Measurements from ENCODE around the gene RCOR3.
A peak's percentile ranks its signal among the peaks of the same experiment; 100 is the strongest.
"Not testable (repeated sequence)": the region's sequence is repeated elsewhere in the genome, so short reads cannot be mapped to it uniquely, and the experiment has no call there.

Gene RCOR3

GRCh38 chr1:211258756-211259637, at the start of gene RCOR3:
RCOR3 (plus strand) TSS chr1:211259366; CDS start chr1:211259561, 195 bp downstream.
- peak; percentile 91 for DNase-seq

DNA sequence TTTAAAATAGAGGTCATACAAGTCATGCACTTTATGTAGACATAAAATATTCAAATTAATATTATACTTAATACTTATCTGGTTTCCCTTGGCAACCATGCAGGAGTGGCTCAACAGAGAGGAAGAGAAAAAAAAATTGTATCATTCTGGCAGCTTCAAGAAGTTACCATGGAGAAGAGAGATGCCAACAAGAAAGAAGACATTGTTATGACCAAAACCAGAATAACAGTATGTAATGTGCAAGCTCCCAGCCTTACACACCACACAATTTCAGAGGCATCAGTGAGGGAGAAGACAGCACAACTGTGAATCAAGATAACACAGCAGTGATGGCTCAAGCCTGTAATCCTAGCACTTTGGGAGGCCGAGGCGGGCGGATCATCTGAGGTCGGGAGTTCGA, 49.1 kb upstream of the RCOR3 start:
- DNase-seq: no peak

GRCh38 chr1:211210965-211211364, 48.2 kb upstream of the RCOR3 start:
- no peak for DNase-seq

DNA sequence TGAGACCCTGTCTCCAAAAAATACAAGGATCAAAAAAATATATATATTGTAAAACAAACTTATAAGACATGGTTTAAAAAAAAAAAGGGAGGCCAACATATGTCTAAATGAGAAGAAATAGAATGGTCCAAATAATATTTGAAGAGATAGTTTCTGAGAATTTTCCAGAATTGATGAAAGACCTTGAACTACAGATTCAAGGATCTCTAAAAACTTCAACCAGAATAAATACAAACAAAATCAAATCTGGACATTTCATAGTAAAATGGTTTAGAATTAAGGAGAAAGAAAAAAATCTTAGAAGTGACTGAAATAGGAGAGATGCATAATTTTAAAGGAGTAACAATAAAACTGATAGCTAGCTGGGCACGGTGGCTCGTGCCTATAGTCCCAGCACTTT, 45.5 kb upstream of the RCOR3 start:
- DNase-seq: no peak

DNA sequence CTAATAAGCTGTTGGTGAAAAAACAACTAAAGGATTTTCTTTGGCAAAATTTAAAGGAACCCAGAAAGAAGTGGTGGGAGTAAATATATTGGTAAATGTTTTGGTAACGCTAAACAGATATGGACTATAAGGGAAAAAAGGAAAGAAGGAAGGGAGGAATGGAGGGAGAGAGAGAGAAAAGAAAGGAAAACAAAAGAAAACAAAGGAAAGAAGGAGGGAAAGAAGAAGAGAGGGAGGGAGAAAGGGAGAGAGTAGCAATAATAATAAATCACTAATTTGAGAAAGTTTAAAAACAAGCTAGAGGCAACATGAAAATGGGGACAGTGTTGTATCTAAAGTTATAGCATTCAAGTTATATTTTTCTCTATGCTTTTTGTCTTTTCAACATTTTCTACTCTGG, 43.6 kb upstream of the RCOR3 start:
- DNase-seq: no peak

DNA sequence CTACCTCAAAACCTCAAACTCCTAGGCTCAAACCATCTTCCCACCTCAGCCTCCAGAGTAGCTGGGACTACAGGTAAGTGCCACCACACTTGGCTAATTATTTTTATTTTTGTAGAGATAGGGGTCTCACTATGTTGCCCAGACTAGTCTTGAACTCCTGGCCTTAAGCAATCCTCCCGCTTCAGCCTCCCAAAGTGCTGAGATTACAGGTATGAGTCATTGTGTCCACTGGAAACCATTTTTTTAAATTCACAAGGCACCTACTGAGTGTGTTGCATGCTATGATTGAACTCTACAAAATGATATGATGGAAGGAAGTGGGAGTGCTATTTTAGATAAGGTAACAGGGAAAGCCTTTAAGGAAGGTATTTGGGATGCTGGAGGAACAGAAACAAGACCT, 41.8 kb upstream of the RCOR3 start:
- DNase-seq: no peak

DNA sequence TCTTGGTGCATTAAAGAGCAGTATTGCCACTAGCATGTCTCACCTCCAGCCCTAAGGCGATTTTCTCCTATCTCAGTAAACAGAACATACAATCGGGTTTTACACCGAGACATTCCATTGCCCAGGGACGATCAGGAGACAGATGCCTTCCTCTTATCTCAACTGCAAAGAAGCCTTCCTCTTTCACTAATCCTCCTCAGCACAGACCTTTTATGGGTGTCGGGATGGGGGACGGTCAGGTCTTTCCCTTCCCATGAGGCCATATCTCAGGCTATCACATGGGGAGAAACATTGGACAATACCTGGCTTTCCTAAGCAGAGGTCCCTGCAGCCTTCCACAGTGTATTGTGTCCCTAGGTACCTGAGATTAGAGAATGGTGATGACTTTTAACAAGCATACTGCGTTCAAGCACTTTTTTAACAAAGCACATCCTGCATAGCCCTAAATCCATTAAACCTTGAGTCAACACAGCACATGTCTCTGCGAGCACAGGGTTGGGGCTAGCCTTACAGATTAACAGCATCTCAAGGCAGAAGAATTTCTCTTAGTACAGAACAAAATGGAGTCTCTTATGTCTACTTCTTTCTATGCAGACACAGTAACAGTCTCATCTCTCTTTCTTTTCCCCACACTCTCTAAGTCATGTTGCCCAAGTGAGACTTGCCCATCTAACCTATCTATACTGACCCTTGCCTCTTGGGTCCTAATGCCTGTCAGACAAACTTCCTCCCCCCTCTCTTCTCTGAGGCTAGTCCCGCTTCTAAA, 36.5 kb upstream of the RCOR3 start:
- DNase-seq: not testable (repeated sequence)

GRCh38 chr1:211228573-211229364, 30.4 kb upstream of the RCOR3 start:
- DNase-seq: not testable (repeated sequence)

DNA sequence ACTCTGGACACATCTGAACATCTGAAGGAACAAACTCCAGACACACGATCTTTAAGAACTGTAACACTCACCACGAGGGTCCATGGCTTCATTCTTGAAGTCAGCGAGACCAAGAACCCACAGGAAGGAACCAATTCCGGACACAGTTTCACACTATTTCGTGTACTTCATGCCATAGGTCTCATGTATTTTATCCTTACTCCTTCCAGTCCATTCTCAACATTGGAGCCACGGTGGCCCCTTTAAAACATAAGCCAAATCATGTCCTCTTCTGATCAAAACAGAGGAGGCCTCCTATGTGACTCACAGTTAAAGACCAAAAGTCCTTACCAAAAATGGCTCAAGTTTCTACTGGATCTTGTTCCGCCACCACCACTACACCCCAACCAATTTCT, 29.8 kb upstream of the RCOR3 start:
- DNase-seq: no peak

DNA sequence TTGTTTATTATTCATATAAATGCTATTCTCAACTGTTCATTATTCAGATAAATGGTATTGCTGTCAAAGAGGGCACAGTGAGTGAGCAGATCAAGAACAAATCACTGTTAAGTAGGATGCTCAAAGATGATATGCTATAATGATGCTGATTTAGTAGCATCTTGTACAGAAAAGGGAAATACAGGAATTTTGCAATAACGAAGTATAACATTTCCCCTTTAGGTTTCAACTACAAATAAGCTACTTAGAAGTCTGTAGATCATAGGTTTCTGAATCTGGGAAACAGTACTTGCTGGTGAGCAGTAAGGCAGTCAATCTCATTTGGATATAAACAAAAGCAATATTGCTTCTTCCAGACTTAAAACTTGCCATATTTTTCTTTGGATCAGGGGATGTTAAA, 27.3 kb upstream of the RCOR3 start:
- DNase-seq: no peak

DNA sequence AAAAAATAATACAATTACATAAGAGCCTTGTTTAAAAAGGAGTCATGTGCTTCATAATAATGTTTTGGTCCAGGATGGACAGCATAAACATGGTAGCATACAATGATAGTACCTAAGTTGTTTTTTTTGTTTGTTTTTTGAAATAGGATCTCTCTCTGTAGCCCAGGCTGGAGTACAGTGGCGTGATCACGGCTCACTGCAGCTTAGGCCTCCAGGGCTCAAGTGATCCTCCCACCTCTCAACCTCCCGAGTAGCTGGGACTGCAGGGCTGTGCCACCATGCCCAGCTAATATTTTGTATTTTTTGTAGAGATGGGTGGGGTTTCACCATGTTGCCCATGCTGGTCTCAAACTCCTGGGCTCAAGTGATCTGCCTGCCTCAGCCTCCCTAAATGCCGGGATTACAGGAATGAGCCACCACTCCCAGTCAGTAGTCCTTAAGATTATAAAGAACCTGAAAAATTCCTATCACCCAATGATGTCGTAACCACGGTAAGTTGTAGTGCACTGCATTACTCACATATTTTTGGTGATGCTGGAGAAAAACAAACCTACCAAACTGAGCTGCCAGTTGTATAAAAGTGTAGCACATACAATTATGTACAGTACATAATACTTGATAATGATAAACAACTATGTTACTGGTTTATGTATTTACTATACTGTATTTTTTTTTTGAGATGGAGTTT, 22.4 kb upstream of the RCOR3 start:
- DNase-seq: no peak

GRCh38 chr1:211237579-211237978, 21.6 kb upstream of the RCOR3 start:
- DNase-seq: no peak

GRCh38 chr1:211240567-211240966, 18.6 kb upstream of the RCOR3 start:
- not testable (repeated sequence) for DNase-seq

DNA sequence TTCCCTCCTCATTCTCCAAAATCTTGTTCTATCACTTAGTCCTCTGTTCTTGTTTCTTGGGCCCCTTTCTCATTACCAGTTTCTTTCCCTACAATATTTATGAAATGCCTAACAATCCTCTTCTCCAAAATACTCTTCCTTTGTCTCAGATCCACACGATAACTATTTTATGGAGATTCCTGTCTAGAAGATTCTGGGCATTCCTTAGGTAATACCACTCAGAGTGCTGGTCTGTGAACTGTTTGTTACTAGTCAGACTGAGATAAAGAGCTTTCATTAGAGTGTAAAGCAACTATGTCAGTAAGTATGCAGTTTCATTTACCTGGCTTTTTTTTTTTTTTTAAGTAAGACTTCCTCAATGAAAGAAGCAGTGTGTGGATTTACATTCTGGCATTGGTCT, 18.1 kb upstream of the RCOR3 start:
- DNase-seq: no peak

DNA sequence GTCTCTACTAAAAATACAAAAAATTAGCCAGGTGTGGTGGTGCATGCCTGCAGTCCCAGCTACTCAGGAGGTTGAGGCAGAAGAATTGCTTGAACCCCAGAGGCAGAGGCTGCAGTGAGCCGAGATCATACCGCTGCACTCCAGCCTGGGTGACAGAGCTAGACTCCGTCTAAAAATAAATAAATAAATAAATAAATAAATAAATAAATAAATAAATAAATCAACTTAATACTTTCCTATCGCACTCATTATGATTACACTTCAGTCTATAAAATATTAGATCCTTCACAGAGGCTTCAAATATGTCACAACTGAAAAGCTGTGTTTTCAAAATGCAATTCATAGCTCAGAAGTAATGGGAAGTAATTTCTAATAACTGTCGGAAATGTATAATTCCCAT, 15.5 kb upstream of the RCOR3 start:
- not testable (repeated sequence) for DNase-seq

GRCh38 chr1:211246583-211246982, 12.6 kb upstream of the RCOR3 start:
- DNase-seq: not testable (repeated sequence)

DNA sequence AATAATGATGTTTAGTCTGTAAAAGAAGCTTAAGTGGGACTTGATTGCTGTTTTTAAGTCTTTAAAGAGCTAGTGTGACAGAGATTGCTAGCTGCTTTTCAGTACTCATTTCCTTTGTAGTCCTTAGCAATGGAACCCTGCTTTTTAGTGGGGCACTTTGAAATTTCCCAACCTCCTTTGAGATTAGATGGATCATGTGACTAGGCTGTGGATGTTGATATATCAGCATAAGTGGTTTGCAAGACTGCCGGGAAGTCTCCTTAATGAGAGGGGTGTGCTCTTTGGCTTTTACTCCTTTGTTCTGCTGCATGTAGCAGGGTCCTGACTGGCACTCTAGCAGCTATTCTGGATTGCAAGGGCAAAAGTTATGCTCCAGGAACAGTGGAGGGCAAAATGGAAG, 11.2 kb upstream of the RCOR3 start:
- no peak for DNase-seq

DNA sequence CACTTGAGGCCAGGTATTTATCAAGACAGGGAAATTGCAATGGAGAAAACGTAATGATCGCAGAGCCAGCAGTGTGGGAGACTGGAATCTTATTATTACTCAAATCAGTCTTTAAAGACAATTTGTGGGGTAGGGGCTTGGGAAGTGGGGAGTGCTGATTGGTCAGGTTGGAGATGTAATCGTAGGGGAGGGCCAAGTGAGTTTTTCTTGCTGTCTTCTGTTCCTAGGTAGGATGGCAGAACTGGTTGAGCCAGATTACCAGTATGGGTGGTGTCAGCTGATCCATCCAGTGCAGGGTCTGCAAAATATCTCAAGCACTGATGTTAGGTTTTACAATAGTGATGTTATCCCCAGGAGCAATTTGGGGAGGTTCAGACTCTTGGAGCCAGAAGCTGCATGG, 9.6 kb upstream of the RCOR3 start:
- DNase-seq: not testable (repeated sequence)

- no peak for DNase-seq
Measured at GRCh38 chr1:211257826-211258225, 1.3 kb upstream of the RCOR3 start.

- peak; percentile 83 for DNase-seq
Measured at GRCh38 chr1:211258310-211258755, 833 bp upstream of the RCOR3 start.

GRCh38 chr1:211259638-211260126, 516 bp downstream of the RCOR3 start:
- peak; percentile 79 for DNase-seq
